Activated naive CD8-positive, alpha-beta T cell treated with anti-CD3 and anti-CD28 coated beads, Interleukin-2, amount 10 ng/mL, durations not matched to agents 7 days and 5 days (primary cell): ENCODE data around the gene KREMEN2. TPM values are rescaled to one million over a fixed set of nuclear protein-coding genes. Genes with fewer than 3 reads are reported as not detected.

ENCODE experiments used
- ATAC-seq: fragments of 150-1000 bp; cut with Tn5 transposase; one replicate; pipeline ENCODE4 v1.10.0; 2021; ENCODE audit warnings: low read depth, moderate library complexity
- POLR2A ChIA-PET: fragments of 350-600 bp; sonication (Branson Sonifier 250); formaldehyde crosslinking; loops from one replicate; lab custom pipeline; 2021; ENCODE audit warnings: antibody characterized with exemption; lab: Charles Lee
- DNase-seq: peaks from one replicate; pipeline ENCODE4 v3.0.0; 2021
- H3K27ac Mint-ChIP-seq: one replicate; pipeline ENCODE4 v1.8.0; 2022; ENCODE audit warnings: mild to moderate bottlenecking, mixed read lengths
- H3K27me3 Mint-ChIP-seq: one replicate; pipeline ENCODE4 v1.8.0; 2022; ENCODE audit warnings: mild to moderate bottlenecking, moderate library complexity, mixed read lengths
- H3K36me3 Mint-ChIP-seq: one replicate; pipeline ENCODE4 v1.8.0; 2021; ENCODE audit warnings: mild to moderate bottlenecking, mixed read lengths
- H3K4me1 Mint-ChIP-seq: one replicate; pipeline ENCODE4 v1.8.0; 2021; ENCODE audit warnings: mixed read lengths
- H3K4me3 Mint-ChIP-seq: one replicate; pipeline ENCODE4 v1.8.0; 2022; ENCODE audit warnings: mild to moderate bottlenecking, moderate library complexity, mixed read lengths
- H3K9me3 Mint-ChIP-seq: one replicate; pipeline ENCODE4 v1.8.0; 2021; ENCODE audit warnings: mixed read lengths
- total RNA-seq, 2 experiments: library from RNA; stranded (reverse); gene quantifications; one replicate each; pipeline ENCODE4 v1.2.3, GENCODE V29; 2021

Gene KREMEN2
- total RNA-seq, 2 experiments from 2014 or later: 0.36 TPM; not detected in 1

DNA sequence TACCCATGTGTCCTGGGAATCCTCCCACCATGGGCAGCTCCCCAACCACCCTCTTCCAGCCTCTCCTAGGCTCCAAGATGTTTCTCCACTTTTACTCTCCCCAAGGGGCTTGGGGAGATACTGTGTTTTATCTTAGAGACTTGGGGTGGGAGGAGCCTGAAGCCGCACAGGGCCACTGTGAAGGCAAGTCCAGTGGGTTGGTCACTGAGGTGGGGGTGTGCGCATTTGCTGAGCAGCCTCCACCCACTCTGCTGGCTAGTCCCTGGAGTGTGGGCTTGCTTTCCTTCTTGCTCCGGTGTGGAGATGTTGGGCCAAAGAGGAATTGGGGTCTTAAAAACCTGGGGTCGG is 44.6 kb downstream of the KREMEN2 start:
- Mint-ChIP-seq H3K9me3 (no peaks in the 10 kb centered on the region), H3K4me3 (peak overlapping the region; percentile 43), H3K36me3 (no peaks in the 10 kb centered on the region), H3K27me3 (peaks cover 52% of the 10 kb centered on the region), H3K4me1 (peaks cover 21% of the 10 kb centered on the region), H3K27ac (no peak overlapping the region)
- DNase-seq: no peak
- POLR2A ChIA-PET: interaction anchor here (1.4 to 1.7 kb wide), 2 partner anchors 11 to 171 kb away, joined by 3 to 7 read pairs; partner anchors contain the start of gene TNFRSF12A
- ATAC-seq: no peak

- H3K4me3 Mint-ChIP-seq: no peak overlapping the region
- POLR2A ChIA-PET: interaction anchor here (0.6 to 1.2 kb wide), 3 partner anchors 10 to 126 kb away, joined by 3 to 4 read pairs (median 3); partner anchors contain the start of gene TNFRSF12A
- peaks cover 52% of the 10 kb centered on the region for H3K27me3 Mint-ChIP-seq
- DNase-seq (no peak), ATAC-seq (no peak)
- H3K9me3 Mint-ChIP-seq: no peaks in the 10 kb centered on the region
- peaks cover 20% of the 10 kb centered on the region for H3K4me1 Mint-ChIP-seq
- H3K36me3 Mint-ChIP-seq: no peaks in the 10 kb centered on the region
- H3K27ac Mint-ChIP-seq: no peak overlapping the region
Observed at GRCh38 chr16:3009568-3010390, 45.7 kb downstream of the KREMEN2 start.

GRCh38 chr16:3010510-3010909 is 46.4 kb downstream of the KREMEN2 start:
- Mint-ChIP-seq H3K4me1 (peaks cover 18% of the 10 kb centered on the region), H3K9me3 (no peaks in the 10 kb centered on the region), H3K27ac (no peak overlapping the region), H3K4me3 (no peak overlapping the region), H3K36me3 (no peaks in the 10 kb centered on the region), H3K27me3 (peaks cover 51% of the 10 kb centered on the region)
- ATAC-seq: no peak
- POLR2A ChIA-PET: interaction anchor here (1.2 kb wide), 2 partner anchors 10 to 38 kb away, joined by 3 to 4 read pairs; partner anchors contain the start of gene TNFRSF12A
- DNase-seq: no peak

DNA sequence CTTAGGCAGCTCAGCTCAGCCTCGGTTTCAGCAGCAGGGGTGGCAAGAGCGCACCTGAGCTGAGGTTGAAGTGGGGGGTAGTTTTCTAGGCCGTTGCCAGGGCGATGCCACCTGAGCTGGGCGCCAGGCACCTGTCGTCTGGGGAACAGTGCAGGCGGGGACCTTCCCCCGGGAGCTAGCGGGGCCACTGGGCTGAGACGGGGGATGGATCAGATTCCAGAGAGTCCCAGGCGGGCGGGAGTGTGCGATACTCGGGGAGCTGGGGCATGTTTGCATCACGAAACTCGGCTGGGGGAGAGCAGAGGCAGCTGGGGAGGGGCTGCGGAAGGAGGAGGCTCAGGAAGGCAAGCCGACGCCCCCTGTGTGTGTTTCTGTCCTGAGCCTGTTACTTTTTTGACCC is 48.2 kb downstream of the KREMEN2 start:
- POLR2A ChIA-PET: interaction anchor here (0.6 kb wide), 1 partner anchor 544 kb away, joined by 9 read pairs; no protein-coding TSS in a partner anchor
- no peaks in the 10 kb centered on the region for H3K36me3 Mint-ChIP-seq
- no peak overlapping the region for H3K4me3 Mint-ChIP-seq

GRCh38 chr16:3012828-3013420 is 48.8 kb downstream of the KREMEN2 start, which contains the start of gene CLDN9:
CLDN9 (plus strand) TSS chr16:3012923; CDS start chr16:3013363, 440 bp downstream.
- POLR2A ChIA-PET: no interaction called here

More for the DNA sequence above, 48.2 kb downstream of the KREMEN2 start:
- Mint-ChIP-seq H3K27me3 (peaks cover 45% of the 10 kb centered on the region), H3K4me1 (peaks cover 16% of the 10 kb centered on the region), H3K27ac (no peak overlapping the region), H3K9me3 (no peaks in the 10 kb centered on the region)
- DNase-seq (no peak), ATAC-seq (no peak)

DNA sequence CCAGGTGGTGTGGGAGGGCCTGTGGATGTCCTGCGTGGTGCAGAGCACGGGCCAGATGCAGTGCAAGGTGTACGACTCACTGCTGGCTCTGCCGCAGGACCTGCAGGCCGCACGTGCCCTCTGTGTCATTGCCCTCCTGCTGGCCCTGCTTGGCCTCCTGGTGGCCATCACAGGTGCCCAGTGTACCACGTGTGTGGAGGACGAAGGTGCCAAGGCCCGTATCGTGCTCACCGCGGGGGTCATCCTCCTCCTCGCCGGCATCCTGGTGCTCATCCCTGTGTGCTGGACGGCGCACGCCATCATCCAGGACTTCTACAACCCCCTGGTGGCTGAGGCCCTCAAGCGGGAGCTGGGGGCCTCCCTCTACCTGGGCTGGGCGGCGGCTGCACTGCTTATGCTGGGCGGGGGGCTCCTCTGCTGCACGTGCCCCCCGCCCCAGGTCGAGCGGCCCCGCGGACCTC is 49.4 kb downstream of the KREMEN2 start:
- ATAC-seq (no peak), DNase-seq (no peak)
- Mint-ChIP-seq H3K4me1 (peaks cover 8% of the 10 kb centered on the region), H3K27ac (no peak overlapping the region), H3K36me3 (no peaks in the 10 kb centered on the region), H3K4me3 (no peak overlapping the region), H3K27me3 (peaks cover 37% of the 10 kb centered on the region), H3K9me3 (no peaks in the 10 kb centered on the region)
- POLR2A ChIA-PET: no interaction called here

More at GRCh38 chr16:3012828-3013420, 48.8 kb downstream of the KREMEN2 start, which contains the start of gene CLDN9:
- Mint-ChIP-seq H3K27ac (no peak within 1 kb of the TSS), H3K36me3 (no peaks in the 10 kb centered on the region), H3K27me3 (peaks cover 39% of the 10 kb centered on the region), H3K4me3 (no peak within 1 kb of the TSS), H3K4me1 (peaks cover 10% of the 10 kb centered on the region), H3K9me3 (no peaks in the 10 kb centered on the region)
- ATAC-seq (no peak), DNase-seq (no peak)

GRCh38 chr16:3013998-3014690 is 50.1 kb downstream of the KREMEN2 start:
- no peak overlapping the region for H3K27ac Mint-ChIP-seq
- no peaks in the 10 kb centered on the region for H3K36me3 Mint-ChIP-seq
- POLR2A ChIA-PET: no interaction called here
- H3K27me3 Mint-ChIP-seq: peaks cover 40% of the 10 kb centered on the region
- ATAC-seq: no peak
- no peak overlapping the region for H3K4me3 Mint-ChIP-seq
- no peaks in the 10 kb centered on the region for H3K9me3 Mint-ChIP-seq
- peaks cover 4% of the 10 kb centered on the region for H3K4me1 Mint-ChIP-seq
- DNase-seq: no peak

DNA sequence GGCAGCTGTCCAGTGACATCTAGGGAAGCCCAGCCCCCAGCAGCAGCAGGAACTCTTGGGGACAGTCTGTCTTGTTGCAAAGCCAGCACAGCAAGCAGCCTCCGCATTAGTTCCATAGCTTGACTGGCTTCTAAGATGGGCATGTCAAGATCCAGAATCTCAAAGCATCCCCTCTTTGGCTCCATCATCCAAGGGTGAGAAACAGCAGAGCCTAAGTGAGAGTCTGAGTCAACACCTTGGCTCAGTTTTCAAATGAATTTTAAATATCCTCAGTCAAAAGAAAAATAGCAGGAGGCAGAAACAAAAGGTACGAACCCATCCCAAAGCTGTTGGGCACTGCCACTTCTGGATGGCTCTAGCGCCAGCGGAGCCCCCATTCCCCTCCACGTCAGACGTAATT is 50.9 kb downstream of the KREMEN2 start:
- Mint-ChIP-seq H3K4me3 (no peak overlapping the region), H3K4me1 (peaks cover 8% of the 10 kb centered on the region), H3K9me3 (no peaks in the 10 kb centered on the region), H3K27me3 (peaks cover 46% of the 10 kb centered on the region), H3K27ac (no peak overlapping the region), H3K36me3 (no peaks in the 10 kb centered on the region)
- ATAC-seq: no peak
- POLR2A ChIA-PET: interaction anchor here (1.0 kb wide), 1 partner anchor 30 kb away, joined by 3 read pairs; no protein-coding TSS in a partner anchor
- DNase-seq: no peak

DNA sequence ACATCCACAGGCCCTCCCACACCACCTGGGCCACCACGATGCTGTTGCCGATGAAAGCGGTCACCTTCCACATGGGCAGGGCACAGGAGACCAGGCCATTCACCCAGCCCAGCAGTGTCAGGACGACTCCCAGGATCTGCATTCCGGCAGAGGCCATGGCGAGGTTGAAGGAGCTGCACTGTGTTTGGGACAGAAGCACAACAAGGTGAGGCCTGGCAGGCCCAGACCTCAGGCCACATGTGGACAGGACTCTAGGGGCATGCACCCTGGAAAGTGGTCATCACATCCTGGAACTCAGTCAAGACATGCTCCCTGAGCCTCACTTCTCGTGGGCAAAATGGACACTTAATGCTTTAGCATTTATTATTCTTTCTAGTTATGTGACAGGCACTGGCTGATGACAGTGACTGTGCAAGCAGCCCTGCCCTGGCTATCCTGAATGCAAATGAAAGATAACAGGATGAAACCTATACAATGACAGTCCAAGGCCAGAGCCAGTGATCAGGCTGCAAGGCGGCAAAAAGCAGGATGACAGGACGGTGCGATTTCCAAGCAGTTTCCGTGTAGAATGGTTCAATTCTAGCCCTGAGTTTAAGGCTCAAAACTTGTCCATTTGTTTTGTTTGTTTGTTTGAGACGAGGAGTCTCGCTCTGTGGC is 51.9 kb downstream of the KREMEN2 start:
- peaks cover 47% of the 10 kb centered on the region for H3K27me3 Mint-ChIP-seq
- peaks cover 11% of the 10 kb centered on the region for H3K4me1 Mint-ChIP-seq
- POLR2A ChIA-PET: interaction anchor here (1.0 kb wide), 1 partner anchor 29 kb away, joined by 3 read pairs; no protein-coding TSS in a partner anchor
- DNase-seq (no peak), ATAC-seq (no peak)
- H3K9me3 Mint-ChIP-seq: no peaks in the 10 kb centered on the region
- H3K36me3 Mint-ChIP-seq: no peaks in the 10 kb centered on the region
- no peak overlapping the region for H3K4me3 Mint-ChIP-seq
- H3K27ac Mint-ChIP-seq: no peak overlapping the region

GRCh38 chr16:3017344-3017743 is 53.3 kb downstream of the KREMEN2 start:
- no peak overlapping the region for H3K27ac Mint-ChIP-seq
- no peak for DNase-seq
- peaks cover 23% of the 10 kb centered on the region for H3K4me1 Mint-ChIP-seq
- no peak overlapping the region for H3K4me3 Mint-ChIP-seq
- peaks cover 39% of the 10 kb centered on the region for H3K27me3 Mint-ChIP-seq
- POLR2A ChIA-PET: no interaction called here
- no peaks in the 10 kb centered on the region for H3K36me3 Mint-ChIP-seq
- no peaks in the 10 kb centered on the region for H3K9me3 Mint-ChIP-seq
- ATAC-seq: no peak
